Epithelial cell of proximal tubule (primary cell): ENCODE data around the gene ITGAV. TPM values are rescaled to one million over a fixed set of nuclear protein-coding genes. Genes with fewer than 3 reads are reported as not detected.

ENCODE experiments used
- DNase-seq: peaks from one replicate; pipeline ENCODE4 v3.0.0-alpha.2; 2011; ENCODE audit warnings: low read depth
- H3K4me3 ChIP-seq: 2 replicates; pipeline ENCODE4 v1.5.1; 2011; ENCODE audit warnings: low read depth, mild to moderate bottlenecking, low read length
- total RNA-seq: library from RNA; depleted of rRNA; stranded (reverse); fragments of >200 nt; gene quantifications from 2 replicates; pipeline ENCODE4 v1.2.3, GENCODE V29; 2015
- TF ChIP-seq, protein P1 (sequence below): conservative IDR thresholded peaks from 2 replicates; pipeline ENCODE4 v1.5.1; 2012; ENCODE audit warnings: low read depth, mild to moderate bottlenecking, low read length

Gene ITGAV
- total RNA-seq, 1 donor from 2014 or later: 135 TPM

DNA sequence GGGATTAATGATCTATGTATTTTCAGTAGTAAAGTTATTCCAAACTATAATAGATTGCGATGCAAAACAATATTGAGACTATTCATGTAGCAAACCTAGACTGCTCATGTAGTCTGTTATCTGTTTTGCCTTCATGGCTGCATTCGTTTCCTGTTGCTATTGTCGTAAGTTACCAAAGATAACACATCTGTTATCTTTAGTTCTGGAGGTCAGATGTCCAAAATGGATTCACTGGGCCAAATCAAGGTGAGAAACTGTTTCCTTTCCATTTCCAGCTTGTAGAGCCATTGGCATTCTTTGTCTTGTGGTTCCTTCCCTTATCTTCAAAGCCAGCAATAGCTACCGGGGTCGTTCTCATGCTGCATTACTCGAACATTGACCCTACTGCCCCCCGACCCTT is 20.9 kb downstream of the ITGAV start:
- DNase-seq: no peak
- TF ChIP-seq, protein P1, sequence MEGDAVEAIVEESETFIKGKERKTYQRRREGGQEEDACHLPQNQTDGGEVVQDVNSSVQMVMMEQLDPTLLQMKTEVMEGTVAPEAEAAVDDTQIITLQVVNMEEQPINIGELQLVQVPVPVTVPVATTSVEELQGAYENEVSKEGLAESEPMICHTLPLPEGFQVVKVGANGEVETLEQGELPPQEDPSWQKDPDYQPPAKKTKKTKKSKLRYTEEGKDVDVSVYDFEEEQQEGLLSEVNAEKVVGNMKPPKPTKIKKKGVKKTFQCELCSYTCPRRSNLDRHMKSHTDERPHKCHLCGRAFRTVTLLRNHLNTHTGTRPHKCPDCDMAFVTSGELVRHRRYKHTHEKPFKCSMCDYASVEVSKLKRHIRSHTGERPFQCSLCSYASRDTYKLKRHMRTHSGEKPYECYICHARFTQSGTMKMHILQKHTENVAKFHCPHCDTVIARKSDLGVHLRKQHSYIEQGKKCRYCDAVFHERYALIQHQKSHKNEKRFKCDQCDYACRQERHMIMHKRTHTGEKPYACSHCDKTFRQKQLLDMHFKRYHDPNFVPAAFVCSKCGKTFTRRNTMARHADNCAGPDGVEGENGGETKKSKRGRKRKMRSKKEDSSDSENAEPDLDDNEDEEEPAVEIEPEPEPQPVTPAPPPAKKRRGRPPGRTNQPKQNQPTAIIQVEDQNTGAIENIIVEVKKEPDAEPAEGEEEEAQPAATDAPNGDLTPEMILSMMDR: no peak
- no peak overlapping the region for H3K4me3 ChIP-seq

DNA sequence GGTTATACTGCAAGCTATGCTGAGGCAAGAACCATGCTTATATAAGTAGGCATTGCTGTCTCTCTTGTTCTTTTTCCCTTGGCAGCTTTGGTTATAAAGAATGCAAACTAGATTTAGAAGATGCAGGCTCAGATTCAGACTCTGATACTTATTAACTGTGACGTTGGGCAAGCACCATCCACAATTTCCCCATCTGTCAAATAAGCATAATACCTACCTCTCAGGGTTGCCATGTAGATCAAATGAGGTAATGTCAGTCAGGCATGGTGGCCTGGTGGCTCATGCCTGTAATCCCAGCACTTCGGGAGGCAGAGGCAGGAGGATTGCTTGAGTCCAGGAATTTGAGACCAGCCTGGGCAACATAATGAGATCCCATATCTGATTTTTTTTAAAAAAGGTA is 21.7 kb downstream of the ITGAV start:
- DNase-seq: peak; percentile 80
- H3K4me3 ChIP-seq: no peak overlapping the region
- TF ChIP-seq, protein P1: no peak

DNA sequence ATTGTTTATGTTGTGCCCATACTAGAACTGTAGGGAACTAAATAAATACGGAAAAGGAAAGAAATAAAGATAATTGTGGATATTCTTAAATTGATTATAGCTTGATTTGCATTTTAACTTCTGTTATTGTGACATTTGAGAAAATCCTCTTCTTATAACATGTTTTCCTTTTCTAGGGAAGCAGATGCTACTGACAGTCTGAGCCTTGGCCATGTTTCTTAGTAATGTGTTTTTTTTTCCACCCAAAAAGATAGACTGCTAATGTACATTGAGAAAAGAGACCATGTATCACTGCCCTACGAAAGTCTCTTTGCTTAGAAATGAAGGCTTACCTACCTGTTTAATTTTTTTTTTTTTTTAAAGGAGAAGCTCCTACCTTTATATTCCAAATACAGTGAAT is 22.2 kb downstream of the ITGAV start:
- DNase-seq: no peak
- no peak overlapping the region for H3K4me3 ChIP-seq
- TF ChIP-seq, protein P1: no peak

DNA sequence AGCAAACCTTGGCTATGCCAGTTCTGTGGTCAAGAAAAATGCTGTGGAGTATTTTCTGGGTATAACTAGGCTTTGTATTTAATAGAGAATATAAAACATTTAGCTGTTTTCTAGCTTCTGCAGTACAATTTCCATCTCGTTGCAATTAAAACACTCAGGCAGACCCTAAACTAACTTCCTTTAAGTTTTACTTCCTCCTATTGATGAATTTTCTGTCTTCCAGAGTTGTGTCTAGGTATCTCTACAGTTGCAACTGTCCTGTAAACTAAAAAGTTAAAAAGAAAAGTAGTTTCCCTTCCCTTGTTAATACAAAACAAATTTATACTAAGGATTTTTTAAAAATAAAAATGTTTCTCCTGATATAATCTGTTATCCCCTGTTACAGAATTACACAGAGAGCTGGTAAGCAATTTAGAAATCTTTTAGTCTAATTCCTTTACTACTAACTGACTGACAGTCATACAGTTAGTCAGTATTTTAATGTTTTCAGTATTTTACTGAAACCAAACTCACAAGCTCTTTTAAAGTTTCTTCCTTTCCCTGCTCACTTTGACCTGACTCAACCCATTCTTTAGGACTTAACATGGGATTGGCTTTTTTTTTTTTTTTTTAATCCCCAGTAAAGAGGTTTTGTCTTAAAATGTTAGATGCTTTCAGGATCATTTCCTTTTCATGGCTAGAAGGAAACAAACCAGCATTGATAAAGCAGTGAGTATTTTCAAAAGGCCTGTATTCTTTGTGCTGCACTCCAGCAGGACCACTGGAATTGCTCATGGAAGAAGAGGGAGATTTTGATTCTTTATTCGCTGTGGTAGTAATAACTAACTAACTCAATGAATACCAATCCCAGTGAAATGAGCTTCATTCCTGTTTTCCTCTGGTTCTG is 22.9 kb downstream of the ITGAV start:
- no peak overlapping the region for H3K4me3 ChIP-seq
- no peak for DNase-seq
- TF ChIP-seq, protein P1: no peak

DNA sequence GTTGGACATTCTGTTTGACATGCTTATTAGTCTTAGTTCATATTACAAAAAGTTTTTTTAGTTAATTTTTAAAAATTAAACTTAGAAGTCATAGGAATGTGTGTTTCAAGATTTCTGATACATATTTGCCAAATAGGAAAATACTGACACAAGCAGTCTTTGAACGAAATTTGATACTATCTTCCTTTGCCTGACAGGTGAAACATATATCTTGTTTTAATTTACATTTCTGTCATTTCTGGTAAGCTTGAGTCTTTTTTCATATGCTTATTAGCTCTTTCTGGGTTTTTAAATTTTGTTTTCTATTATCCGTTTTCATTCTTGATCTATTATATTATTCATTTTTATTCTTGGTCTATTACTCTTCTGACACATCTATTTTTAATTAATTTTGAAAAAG is 24.5 kb downstream of the ITGAV start:
- no peak overlapping the region for H3K4me3 ChIP-seq
- DNase-seq: no peak
- TF ChIP-seq, protein P1: no peak

DNA sequence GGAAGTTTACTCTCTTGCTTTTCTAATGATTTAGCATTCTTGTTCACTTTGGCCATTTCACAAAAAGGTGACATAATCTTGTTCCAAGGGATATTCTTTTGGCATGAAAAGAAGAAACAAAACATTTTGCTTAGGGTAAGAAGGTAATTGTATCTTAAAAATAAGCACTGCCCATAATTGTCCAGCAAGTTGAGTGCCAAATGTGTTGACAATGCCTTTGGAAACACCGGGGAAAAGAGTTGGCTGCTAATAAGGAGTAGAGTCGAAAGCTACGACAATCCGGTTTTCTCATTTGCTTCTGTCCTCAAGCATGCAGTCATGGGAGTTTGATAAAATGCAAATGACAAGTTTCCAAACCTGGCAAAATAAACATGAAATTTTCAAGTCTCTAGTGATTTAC is 27.3 kb downstream of the ITGAV start:
- no peak overlapping the region for H3K4me3 ChIP-seq
- TF ChIP-seq, protein P1: no peak
- no peak for DNase-seq

DNA sequence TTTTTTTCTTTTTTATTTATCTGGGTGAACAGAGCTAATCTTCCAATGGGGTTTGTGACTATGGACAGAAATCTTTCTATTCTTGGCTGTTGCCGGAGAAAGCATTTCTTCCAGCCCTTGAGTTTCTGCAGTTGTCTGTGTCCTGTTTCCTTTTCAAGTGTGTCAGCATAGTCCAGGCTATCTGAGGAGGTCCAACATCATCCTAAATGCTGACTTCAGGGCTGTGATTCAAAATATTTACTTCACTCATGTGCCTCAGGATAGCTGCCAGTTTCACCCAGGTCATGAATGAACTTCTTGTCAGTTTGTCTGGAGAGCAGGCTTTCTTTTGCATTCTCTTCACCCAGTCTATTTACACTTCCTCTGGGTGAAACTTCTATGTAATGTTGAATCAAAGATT is 27.9 kb downstream of the ITGAV start:
- TF ChIP-seq, protein P1: no peak
- no peak overlapping the region for H3K4me3 ChIP-seq
- no peak for DNase-seq
